Smooth muscle cell (in vitro differentiated cells): Measurements from ENCODE around the gene RBL2. TPM values are rescaled to one million over a fixed set of nuclear protein-coding genes. Genes with fewer than 3 reads are reported as not detected.
"Not testable (repeated sequence)": the region's sequence is repeated elsewhere in the genome, so short reads cannot be mapped to it uniquely, and the experiment has no call there.

Source experiments
- DNase-seq: peaks from one replicate; lab custom pipeline; 2025; ENCODE audit not compliant: unreplicated experiment; lab: John Stamatoyannopoulos, UW
- H2AFZ ChIP-seq: fragments of 200-600 bp; sonication (generic); 2 replicates; pipeline ENCODE4 v1.6.0; 2016; ENCODE audit warnings: antibody characterized with exemption, low read depth, mild to moderate bottlenecking
- H3F3A ChIP-seq: fragments of 200-600 bp; sonication (generic); 2 replicates; pipeline ENCODE4 v1.6.0; 2017; ENCODE audit warnings: antibody characterized with exemption, low read depth
- H3K27ac ChIP-seq: fragments of 200-600 bp; sonication (generic); 2 replicates; pipeline ENCODE4 v1.5.1; 2016; ENCODE audit warnings: low read depth, mild to moderate bottlenecking
- H3K27me3 ChIP-seq: fragments of 200-600 bp; sonication (generic); 2 replicates; pipeline ENCODE4 v1.6.1; 2016; ENCODE audit warnings: low read depth, mild to moderate bottlenecking
- H3K36me3 ChIP-seq: fragments of 200-600 bp; sonication (generic); 2 replicates; pipeline ENCODE4 v1.5.1; 2016; ENCODE audit warnings: low read depth
- H3K4me1 ChIP-seq: fragments of 200-600 bp; sonication (generic); 2 replicates; pipeline ENCODE4 v1.5.1; 2016; ENCODE audit warnings: low read depth
- H3K4me2 ChIP-seq: fragments of 200-600 bp; sonication (generic); 2 replicates; pipeline ENCODE4 v1.6.0; 2016; ENCODE audit warnings: mild to moderate bottlenecking
- H3K4me3 ChIP-seq: fragments of 200-600 bp; sonication (generic); 2 replicates; pipeline ENCODE4 v1.5.1; 2016; ENCODE audit warnings: mild to moderate bottlenecking
- H3K79me2 ChIP-seq: fragments of 200-600 bp; sonication (generic); 2 replicates; pipeline ENCODE4 v1.6.0; 2016; ENCODE audit warnings: low read depth, mild to moderate bottlenecking
- H3K9ac ChIP-seq: fragments of 200-600 bp; sonication (generic); 2 replicates; pipeline ENCODE4 v1.6.0; 2016; ENCODE audit warnings: low read depth
- H3K9me3 ChIP-seq: fragments of 200-600 bp; sonication (generic); replicated peaks from 2 replicates; pipeline ENCODE4 v1.5.1; 2016; ENCODE audit warnings: low read depth
- H4K20me1 ChIP-seq: fragments of 200-600 bp; sonication (generic); 2 replicates; pipeline ENCODE4 v1.6.0; 2016; ENCODE audit warnings: low read depth
- CTCF ChIP-seq: fragments of 200-600 bp; sonication (generic); IDR thresholded peaks from 2 replicates; pipeline ENCODE4 v1.5.1; 2017; ENCODE audit warnings: borderline replicate concordance, mild to moderate bottlenecking, antibody characterized with exemption; ENCODE audit not compliant: insufficient read depth, poor library complexity, severe bottlenecking
- WGBS: methylation state at CpG from one replicate; pipeline ENCODE4 v1.1.7; 2016; ENCODE audit warnings: low lambda C conversion rate; 5-methylcytosine and 5-hydroxymethylcytosine counted together
- polyA plus RNA-seq: library from polyadenylated mRNA; unstranded; fragments of >200 nt; fragmentation: Nextera tagmentation; extraction: Ambion mirVana; gene quantifications from 2 replicates; pipeline ENCODE4 v1.2.1, GENCODE V29; 2016
- small RNA-seq: library from RNA; depleted of rRNA; stranded (forward); fragments of <200 nt; gene quantifications from one replicate; pipeline ENCODE3, GENCODE V24; 2014
- total RNA-seq: library from RNA; depleted of rRNA; stranded (reverse); fragments of >200 nt; gene quantifications from 2 replicates; pipeline ENCODE4 v1.2.3, GENCODE V29; 2014

Gene RBL2
- total and polyA plus RNA-seq, 2 experiments from 2014 or later: 21.0 to 42.7 TPM

GRCh38 chr16:53534206-53534605 is 99.9 kb downstream of the RBL2 start:
- H3K27ac ChIP-seq: no peak overlapping the region
- H3K4me2 ChIP-seq: no peak overlapping the region
- TF ChIP-seq CTCF: no peak
- no peak overlapping the region for H2AFZ ChIP-seq
- no peaks in the 10 kb centered on the region for H3K36me3 ChIP-seq
- no peaks in the 10 kb centered on the region for H3K9me3 ChIP-seq
- DNase-seq: no peak
- H3F3A ChIP-seq: no peaks in the 10 kb centered on the region
- H3K79me2 ChIP-seq: no peaks in the 10 kb centered on the region
- WGBS: 93% methylated on average over 2 of the region's 2 CpGs
- no peak overlapping the region for H3K9ac ChIP-seq
- no peak overlapping the region for H3K4me3 ChIP-seq
- no peaks in the 10 kb centered on the region for H4K20me1 ChIP-seq
- no peaks in the 10 kb centered on the region for H3K4me1 ChIP-seq
- H3K27me3 ChIP-seq: no peaks in the 10 kb centered on the region

GRCh38 chr16:53537626-53538025 is 103.4 kb downstream of the RBL2 start:
- Histone ChIP-seq H3K36me3 (no peaks in the 10 kb centered on the region), H2AFZ (no peak overlapping the region), H3K4me1 (no peaks in the 10 kb centered on the region), H3K9me3 (no peaks in the 10 kb centered on the region), H3K9ac (no peak overlapping the region), H3K4me2 (no peak overlapping the region), H3K79me2 (no peaks in the 10 kb centered on the region), H3K27ac (no peak overlapping the region), H3F3A (no peaks in the 10 kb centered on the region), H4K20me1 (no peaks in the 10 kb centered on the region), H3K4me3 (no peak overlapping the region), H3K27me3 (no peaks in the 10 kb centered on the region)
- no peak for TF ChIP-seq CTCF
- no peak for DNase-seq
- 98% methylated on average over 5 of the region's 5 CpGs for WGBS

GRCh38 chr16:53539346-53539745 is 105.1 kb downstream of the RBL2 start:
- not testable (repeated sequence) for H2AFZ ChIP-seq, H3K27ac ChIP-seq, H3K4me2 ChIP-seq, H3K79me2 ChIP-seq, H3K9me3 ChIP-seq, H4K20me1 ChIP-seq, H3F3A ChIP-seq, DNase-seq, H3K9ac ChIP-seq, H3K36me3 ChIP-seq, H3K4me3 ChIP-seq, H3K4me1 ChIP-seq, H3K27me3 ChIP-seq
- WGBS: 100% methylated on average over 7 of the region's 27 CpGs

- not testable (repeated sequence) for H3F3A ChIP-seq, H2AFZ ChIP-seq, H3K27me3 ChIP-seq, H3K9me3 ChIP-seq, H3K4me1 ChIP-seq, H3K4me2 ChIP-seq, H3K27ac ChIP-seq, H3K4me3 ChIP-seq, DNase-seq, H4K20me1 ChIP-seq, H3K79me2 ChIP-seq, H3K36me3 ChIP-seq, H3K9ac ChIP-seq
- WGBS: 83% methylated on average over 13 of the region's 13 CpGs
These were observed 105.8 kb downstream of the RBL2 start for GRCh38 chr16:53539759-53540718.

Small RNAs within 50 kb of the gene (small RNA-seq; reads per million reads assigned to genes)
- gene RNU6-1153P: not detected

Other genes with a start within 250 kb of the RBL2 start
- gene AKTIP, start 68.7 kb downstream of the RBL2 start, total RNA-seq: 21.5 and 24.3 TPM in 2 replicates
- 14.1 and 25.1 TPM in 2 replicates for gene AKTIP, start 68.7 kb downstream of the RBL2 start, polyA plus RNA-seq